ENCODE data around the gene FASTKD1.

The FASTKD1 gene

DNA sequence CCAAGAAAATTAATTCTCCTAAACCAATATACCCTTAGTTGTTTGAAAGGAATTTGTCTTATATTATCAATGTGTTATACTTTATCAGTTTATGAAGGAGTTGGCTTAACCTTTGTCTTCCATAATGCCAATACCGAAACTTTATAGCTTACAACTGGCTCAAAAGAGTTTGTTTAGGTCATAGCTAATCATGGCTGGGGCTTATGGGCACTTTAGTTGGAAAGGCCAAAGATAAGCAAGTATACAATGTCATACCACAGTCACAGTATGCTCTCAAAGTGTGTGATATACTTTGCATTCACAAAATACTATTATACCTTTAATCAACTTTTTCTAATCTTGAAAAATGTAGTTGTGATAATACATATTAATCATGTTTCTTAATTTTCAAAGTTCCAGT is 61.8 kb downstream of the FASTKD1 start:
- no peak for TF ChIP-seq EZH2phosphoT487 (IDR thresholded peaks at IDR 0.05; ENCODE audit: borderline replicate concordance)
- TF ChIP-seq, protein P1, sequence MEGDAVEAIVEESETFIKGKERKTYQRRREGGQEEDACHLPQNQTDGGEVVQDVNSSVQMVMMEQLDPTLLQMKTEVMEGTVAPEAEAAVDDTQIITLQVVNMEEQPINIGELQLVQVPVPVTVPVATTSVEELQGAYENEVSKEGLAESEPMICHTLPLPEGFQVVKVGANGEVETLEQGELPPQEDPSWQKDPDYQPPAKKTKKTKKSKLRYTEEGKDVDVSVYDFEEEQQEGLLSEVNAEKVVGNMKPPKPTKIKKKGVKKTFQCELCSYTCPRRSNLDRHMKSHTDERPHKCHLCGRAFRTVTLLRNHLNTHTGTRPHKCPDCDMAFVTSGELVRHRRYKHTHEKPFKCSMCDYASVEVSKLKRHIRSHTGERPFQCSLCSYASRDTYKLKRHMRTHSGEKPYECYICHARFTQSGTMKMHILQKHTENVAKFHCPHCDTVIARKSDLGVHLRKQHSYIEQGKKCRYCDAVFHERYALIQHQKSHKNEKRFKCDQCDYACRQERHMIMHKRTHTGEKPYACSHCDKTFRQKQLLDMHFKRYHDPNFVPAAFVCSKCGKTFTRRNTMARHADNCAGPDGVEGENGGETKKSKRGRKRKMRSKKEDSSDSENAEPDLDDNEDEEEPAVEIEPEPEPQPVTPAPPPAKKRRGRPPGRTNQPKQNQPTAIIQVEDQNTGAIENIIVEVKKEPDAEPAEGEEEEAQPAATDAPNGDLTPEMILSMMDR (conservative IDR thresholded peaks at IDR 0.05; ENCODE audit: low read length): no peak

DNA sequence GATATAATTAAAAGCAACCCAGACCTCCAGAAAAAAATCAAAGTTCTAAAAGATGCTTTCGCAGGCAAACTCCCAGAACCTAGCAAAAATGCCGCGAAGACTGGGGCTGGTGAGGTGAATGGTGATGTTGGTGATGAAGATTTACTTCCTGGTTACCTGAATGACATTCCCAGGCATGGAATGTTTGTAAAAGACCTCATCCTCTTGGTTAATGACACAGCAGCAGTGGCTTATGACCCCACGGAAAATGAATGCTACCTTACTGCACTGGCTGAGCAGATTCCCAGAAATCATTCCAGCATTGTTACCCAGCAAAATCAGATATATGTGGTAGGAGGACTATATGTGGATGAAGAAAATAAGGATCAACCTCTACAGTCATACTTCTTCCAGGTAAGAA is 63.2 kb downstream of the FASTKD1 start:
- H3K4me2 ChIP-seq (ENCODE audit: low read depth, low read length, poor library complexity, severe bottlenecking): no peak overlapping the region
- H3K4me1 ChIP-seq (ENCODE audit: insufficient read depth, low read length, poor library complexity, severe bottlenecking): peaks cover 4% of the 10 kb centered on the region
- no peak overlapping the region for H2AFZ ChIP-seq (ENCODE audit: low read length)
- TF ChIP-seq EZH2phosphoT487 (IDR thresholded peaks at IDR 0.05; ENCODE audit: borderline replicate concordance): no peak
- TF ChIP-seq, protein P1 (conservative IDR thresholded peaks at IDR 0.05; ENCODE audit: low read length): no peak
- no peaks in the 10 kb centered on the region for H3K79me2 ChIP-seq (ENCODE audit: insufficient read depth, low read length)
- H3K9ac ChIP-seq (ENCODE audit: low read depth, low read length, poor library complexity, severe bottlenecking): no peak overlapping the region
- no peaks in the 10 kb centered on the region for H3K27me3 ChIP-seq (ENCODE audit: insufficient read depth, low read length, poor library complexity, severe bottlenecking)
- no peaks in the 10 kb centered on the region for H3K36me3 ChIP-seq (ENCODE audit: insufficient read depth, low read length)
- no peaks in the 10 kb centered on the region for H4K20me1 ChIP-seq (ENCODE audit: insufficient read depth, low read length, poor library complexity, severe bottlenecking)
- H3K9me3 ChIP-seq (ENCODE audit: insufficient read depth, low read depth, low read length): no peaks in the 10 kb centered on the region
- H3F3A ChIP-seq (ENCODE audit: low read depth): no peaks in the 10 kb centered on the region
- H3K4me3 ChIP-seq (ENCODE audit: low read length, poor library complexity, severe bottlenecking): no peak overlapping the region
- no peaks in the 10 kb centered on the region for H3K9me2 ChIP-seq (replicated peaks; ENCODE audit: low read depth, low read length)

More for the DNA sequence above, 61.8 kb downstream of the FASTKD1 start:
- no peaks in the 10 kb centered on the region for H3F3A ChIP-seq (ENCODE audit: low read depth)
- H3K36me3 ChIP-seq (ENCODE audit: insufficient read depth, low read length): no peaks in the 10 kb centered on the region
- no peak overlapping the region for H2AFZ ChIP-seq (ENCODE audit: low read length)
- no peaks in the 10 kb centered on the region for H3K79me2 ChIP-seq (ENCODE audit: insufficient read depth, low read length)
- H4K20me1 ChIP-seq (ENCODE audit: insufficient read depth, low read length, poor library complexity, severe bottlenecking): no peaks in the 10 kb centered on the region
- no peaks in the 10 kb centered on the region for H3K9me2 ChIP-seq (replicated peaks; ENCODE audit: low read depth, low read length)
- peaks cover 4% of the 10 kb centered on the region for H3K4me1 ChIP-seq (ENCODE audit: insufficient read depth, low read length, poor library complexity, severe bottlenecking)
- no peaks in the 10 kb centered on the region for H3K9me3 ChIP-seq (ENCODE audit: insufficient read depth, low read depth, low read length)
- no peak overlapping the region for H3K4me3 ChIP-seq (ENCODE audit: low read length, poor library complexity, severe bottlenecking)
- H3K9ac ChIP-seq (ENCODE audit: low read depth, low read length, poor library complexity, severe bottlenecking): no peak overlapping the region
- no peaks in the 10 kb centered on the region for H3K27me3 ChIP-seq (ENCODE audit: insufficient read depth, low read length, poor library complexity, severe bottlenecking)
- H3K4me2 ChIP-seq (ENCODE audit: low read depth, low read length, poor library complexity, severe bottlenecking): no peak overlapping the region

DNA sequence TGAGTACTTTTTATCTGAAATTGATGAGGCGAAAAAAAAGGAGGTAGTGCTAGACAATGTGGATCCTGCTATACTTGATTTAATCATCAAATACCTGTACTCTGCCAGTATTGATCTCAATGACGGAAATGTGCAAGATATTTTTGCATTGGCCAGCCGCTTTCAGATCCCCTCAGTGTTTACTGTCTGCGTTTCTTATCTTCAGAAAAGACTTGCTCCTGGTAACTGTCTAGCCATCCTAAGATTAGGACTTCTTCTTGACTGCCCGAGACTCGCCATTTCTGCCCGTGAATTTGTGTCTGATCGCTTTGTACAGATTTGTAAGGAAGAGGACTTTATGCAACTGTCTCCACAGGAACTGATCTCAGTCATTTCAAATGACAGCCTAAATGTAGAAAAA is 63.7 kb downstream of the FASTKD1 start:
- Histone ChIP-seq H3K4me1 (ENCODE audit: insufficient read depth, low read length, poor library complexity, severe bottlenecking) (peaks cover 4% of the 10 kb centered on the region), H3K9me3 (ENCODE audit: insufficient read depth, low read depth, low read length) (no peaks in the 10 kb centered on the region), H3K9ac (ENCODE audit: low read depth, low read length, poor library complexity, severe bottlenecking) (no peak overlapping the region), H3K4me2 (ENCODE audit: low read depth, low read length, poor library complexity, severe bottlenecking) (no peak overlapping the region), H4K20me1 (ENCODE audit: insufficient read depth, low read length, poor library complexity, severe bottlenecking) (no peaks in the 10 kb centered on the region), H2AFZ (ENCODE audit: low read length) (no peak overlapping the region), H3K9me2 (replicated peaks; ENCODE audit: low read depth, low read length) (no peaks in the 10 kb centered on the region), H3F3A (ENCODE audit: low read depth) (no peaks in the 10 kb centered on the region), H3K27me3 (ENCODE audit: insufficient read depth, low read length, poor library complexity, severe bottlenecking) (no peaks in the 10 kb centered on the region), H3K79me2 (ENCODE audit: insufficient read depth, low read length) (no peaks in the 10 kb centered on the region), H3K4me3 (ENCODE audit: low read length, poor library complexity, severe bottlenecking) (no peak overlapping the region), H3K36me3 (ENCODE audit: insufficient read depth, low read length) (no peaks in the 10 kb centered on the region)
- no peak for TF ChIP-seq EZH2phosphoT487 (IDR thresholded peaks at IDR 0.05; ENCODE audit: borderline replicate concordance)
- TF ChIP-seq, protein P1 (conservative IDR thresholded peaks at IDR 0.05; ENCODE audit: low read length): no peak
